Epithelial cell of proximal tubule (primary cell): ENCODE data around the gene PAPPA2. TPM values are rescaled to one million over a fixed set of nuclear protein-coding genes. Genes with fewer than 3 reads are reported as not detected.

ENCODE experiments used
- DNase-seq: peaks from one replicate; pipeline ENCODE4 v3.0.0-alpha.2; 2011; ENCODE audit warnings: low read depth
- H3K4me3 ChIP-seq: 2 replicates; pipeline ENCODE4 v1.5.1; 2011; ENCODE audit warnings: low read depth, mild to moderate bottlenecking, low read length
- total RNA-seq: library from RNA; depleted of rRNA; stranded (reverse); fragments of >200 nt; gene quantifications from 2 replicates; pipeline ENCODE4 v1.2.3, GENCODE V29; 2015
- TF ChIP-seq, protein P1 (sequence below): conservative IDR thresholded peaks from 2 replicates; pipeline ENCODE4 v1.5.1; 2012; ENCODE audit warnings: low read depth, mild to moderate bottlenecking, low read length

The PAPPA2 gene
- total RNA-seq, 1 donor from 2014 or later, result 0.98 TPM

DNA sequence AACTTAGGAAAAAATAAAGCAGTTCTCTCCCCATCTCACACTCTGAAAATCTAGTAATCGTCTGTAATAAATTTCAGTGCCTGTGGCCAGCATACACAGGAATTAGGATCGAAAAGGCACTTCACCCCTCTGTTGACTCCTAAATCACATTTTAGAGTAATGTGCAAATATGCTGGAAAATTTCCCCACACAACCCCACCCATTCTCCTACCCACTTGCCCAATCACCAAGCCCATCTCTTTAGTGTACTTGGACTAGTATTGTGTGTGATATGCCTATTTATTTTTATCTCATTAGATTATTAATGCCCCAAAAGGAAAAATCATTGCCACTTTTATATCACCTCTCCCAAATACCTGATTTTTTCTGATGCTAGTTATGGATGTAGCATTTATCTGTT lies 378.3 kb downstream of the PAPPA2 start:
- DNase-seq, result no peak
- H3K4me3 ChIP-seq, result no peak overlapping the region
- TF ChIP-seq, protein P1, sequence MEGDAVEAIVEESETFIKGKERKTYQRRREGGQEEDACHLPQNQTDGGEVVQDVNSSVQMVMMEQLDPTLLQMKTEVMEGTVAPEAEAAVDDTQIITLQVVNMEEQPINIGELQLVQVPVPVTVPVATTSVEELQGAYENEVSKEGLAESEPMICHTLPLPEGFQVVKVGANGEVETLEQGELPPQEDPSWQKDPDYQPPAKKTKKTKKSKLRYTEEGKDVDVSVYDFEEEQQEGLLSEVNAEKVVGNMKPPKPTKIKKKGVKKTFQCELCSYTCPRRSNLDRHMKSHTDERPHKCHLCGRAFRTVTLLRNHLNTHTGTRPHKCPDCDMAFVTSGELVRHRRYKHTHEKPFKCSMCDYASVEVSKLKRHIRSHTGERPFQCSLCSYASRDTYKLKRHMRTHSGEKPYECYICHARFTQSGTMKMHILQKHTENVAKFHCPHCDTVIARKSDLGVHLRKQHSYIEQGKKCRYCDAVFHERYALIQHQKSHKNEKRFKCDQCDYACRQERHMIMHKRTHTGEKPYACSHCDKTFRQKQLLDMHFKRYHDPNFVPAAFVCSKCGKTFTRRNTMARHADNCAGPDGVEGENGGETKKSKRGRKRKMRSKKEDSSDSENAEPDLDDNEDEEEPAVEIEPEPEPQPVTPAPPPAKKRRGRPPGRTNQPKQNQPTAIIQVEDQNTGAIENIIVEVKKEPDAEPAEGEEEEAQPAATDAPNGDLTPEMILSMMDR, result no peak

DNA sequence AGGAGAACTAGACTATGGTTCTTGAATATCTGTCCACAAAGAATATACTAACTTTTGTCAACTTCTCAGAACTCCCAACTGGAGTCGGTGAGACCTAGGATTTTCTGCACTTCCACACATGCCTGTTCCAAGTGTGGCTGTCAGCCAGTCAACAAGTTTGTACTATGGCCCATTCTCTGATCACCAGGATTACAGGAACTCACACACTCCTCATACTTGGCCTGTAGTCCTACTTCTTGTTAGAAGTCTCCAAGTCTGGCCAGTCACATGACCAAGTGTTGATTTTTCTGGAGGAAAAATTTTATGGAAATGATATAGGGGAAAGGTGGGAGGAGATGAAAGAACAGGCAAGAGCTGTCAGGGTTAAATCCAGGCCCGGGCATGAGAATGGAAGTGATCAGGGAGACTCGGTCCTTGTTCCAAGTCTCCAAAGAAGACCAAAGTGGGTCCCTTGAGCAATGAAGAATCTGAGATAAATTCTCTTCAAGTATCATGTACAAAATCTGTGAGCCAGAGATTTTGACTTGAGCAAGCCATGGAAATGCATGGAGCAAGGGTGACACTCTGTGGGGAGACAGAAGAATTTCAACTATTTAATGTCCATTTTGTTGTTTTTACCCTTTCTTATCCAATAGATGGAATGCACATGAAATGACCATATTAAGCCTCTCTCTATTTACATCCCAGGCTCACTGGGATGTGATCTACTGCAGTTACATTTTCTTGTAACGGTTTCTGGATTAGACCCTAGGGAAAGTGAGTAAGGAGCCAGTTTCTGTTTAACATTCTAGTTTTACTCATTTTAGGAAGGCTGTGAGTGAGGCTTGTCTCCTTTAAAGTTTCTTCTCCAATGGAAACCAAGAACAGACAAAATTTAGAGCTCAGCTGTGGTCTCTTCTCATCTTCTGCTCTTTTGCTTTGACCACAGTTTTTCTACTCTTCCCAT lies 380.6 kb downstream of the PAPPA2 start:
- no peak overlapping the region for H3K4me3 ChIP-seq
- TF ChIP-seq, protein P1, result peak; percentile 73
- peak; percentile 10 for DNase-seq

DNA sequence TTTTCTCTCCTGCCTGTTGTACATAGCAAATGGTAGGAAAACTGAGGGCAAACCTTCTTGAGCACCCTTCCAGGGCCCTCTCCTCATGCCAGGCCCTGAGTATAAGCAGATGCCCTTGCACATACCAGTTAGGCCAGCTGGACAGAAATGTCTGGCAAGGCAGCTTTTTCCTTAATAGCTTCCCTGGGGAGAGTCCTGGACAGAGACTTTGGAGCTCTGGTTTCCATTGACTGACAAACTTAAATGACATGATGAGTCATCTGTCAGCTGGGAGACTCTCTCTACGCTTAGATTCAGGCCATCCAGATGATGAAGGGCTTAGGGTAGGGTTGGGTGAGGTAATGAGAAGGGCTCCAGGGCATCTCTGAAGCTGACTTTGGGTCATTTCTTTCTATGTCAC lies 384.1 kb downstream of the PAPPA2 start:
- H3K4me3 ChIP-seq, result no peak overlapping the region
- TF ChIP-seq, protein P1, result no peak
- no peak for DNase-seq

DNA sequence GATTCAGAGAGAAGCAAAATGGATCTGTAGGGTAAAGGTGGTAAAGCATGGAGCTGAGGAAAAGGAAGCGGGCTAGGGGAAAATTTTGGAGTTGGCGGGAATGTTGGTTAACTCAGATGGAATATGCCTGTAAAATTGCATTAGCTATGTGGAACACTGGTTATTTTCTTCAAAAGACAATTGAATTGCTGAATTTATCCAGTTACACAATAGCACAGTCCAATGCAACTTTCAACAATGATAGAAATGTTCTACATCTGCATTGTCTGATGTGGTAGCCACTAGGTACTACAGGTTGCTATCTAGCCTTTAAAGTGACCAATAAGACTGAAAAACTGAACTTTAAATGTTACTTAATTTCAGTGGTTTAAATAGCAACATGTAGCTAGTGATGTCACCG lies 386.3 kb downstream of the PAPPA2 start:
- TF ChIP-seq, protein P1, result no peak
- H3K4me3 ChIP-seq, result no peak overlapping the region

DNA sequence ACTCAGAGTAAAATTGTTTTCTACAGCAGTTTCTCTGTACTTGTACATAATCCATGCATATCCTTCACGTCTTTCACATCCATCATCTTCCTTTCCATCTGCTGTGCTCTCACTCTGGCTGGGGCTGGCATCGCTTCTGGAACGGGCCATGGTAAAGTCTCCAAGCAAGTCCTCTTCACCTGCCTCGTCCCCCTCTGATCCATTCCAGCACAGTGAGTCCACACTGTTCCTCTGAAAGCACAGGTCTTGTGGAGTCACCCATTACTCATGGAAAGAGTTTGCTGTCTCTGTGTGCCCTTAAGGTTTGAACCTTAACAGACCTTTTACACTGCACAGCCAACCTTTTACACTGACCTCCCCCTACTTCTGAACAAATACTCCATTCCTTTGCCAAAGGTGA lies 387.9 kb downstream of the PAPPA2 start:
- no peak for DNase-seq
- TF ChIP-seq, protein P1, result no peak
- no peak overlapping the region for H3K4me3 ChIP-seq

More for the DNA sequence above, 386.3 kb downstream of the PAPPA2 start:
- DNase-seq, result no peak

DNA sequence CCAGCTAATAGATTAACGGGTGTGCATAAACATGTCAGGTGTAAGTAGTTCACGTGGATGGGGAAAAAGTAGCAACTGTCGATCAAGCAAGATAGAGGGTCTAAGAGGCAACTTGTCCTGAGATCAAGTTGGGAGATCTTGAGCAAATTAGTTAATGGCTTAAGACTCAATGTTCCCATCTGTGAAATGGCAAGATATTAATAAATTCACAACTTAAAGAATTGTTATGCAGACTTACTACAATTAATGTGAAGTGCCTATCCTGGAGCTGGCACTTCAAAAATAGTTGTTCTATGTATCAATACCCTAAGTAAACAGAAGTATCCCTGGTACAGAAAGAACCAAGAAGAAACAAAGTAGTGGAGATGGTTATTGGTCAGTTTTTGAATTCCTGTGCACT lies 389.1 kb downstream of the PAPPA2 start:
- no peak for DNase-seq
- TF ChIP-seq, protein P1, result no peak
- no peak overlapping the region for H3K4me3 ChIP-seq

DNA sequence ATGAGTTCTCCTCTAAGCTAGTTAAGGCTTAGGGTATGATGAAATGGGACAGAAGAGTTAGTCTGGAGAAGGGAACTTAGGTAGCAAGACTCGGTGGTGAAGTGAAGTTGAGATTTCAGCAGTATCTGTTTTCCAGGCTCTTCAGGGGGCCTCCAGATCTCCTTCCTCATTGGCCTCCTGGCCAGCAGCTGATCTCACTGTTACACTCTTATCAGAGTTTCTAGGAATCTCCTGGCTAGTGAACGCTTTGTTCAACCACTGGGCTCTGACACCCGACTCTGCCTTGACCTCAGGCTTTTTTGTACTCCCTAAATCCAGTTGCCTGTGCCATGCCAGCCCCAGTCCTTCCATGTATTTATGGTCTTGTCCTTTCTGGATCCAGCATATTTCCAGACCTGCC lies 390.5 kb downstream of the PAPPA2 start:
- H3K4me3 ChIP-seq, result no peak overlapping the region
- DNase-seq, result no peak
- TF ChIP-seq, protein P1, result no peak
